HG03457 (cell line): Measurements from ENCODE around the gene GALNT12.

Experiments
- ATAC-seq: cut with Tn5 transposase; IDR thresholded peaks from one replicate; pipeline ENCODE4 v1.9.1; 2021; ENCODE audit warnings: moderate number of reproducible peaks; ENCODE audit not compliant: unreplicated experiment

GALNT12 gene

GRCh38 chr9:98801561-98801960 lies 5.9 kb upstream of the GALNT12 start:
- ATAC-seq: no peak

- ATAC-seq: no peak
Observed at GRCh38 chr9:98801969-98802371, 5.5 kb upstream of the GALNT12 start.

GRCh38 chr9:98804083-98804482 lies 3.4 kb upstream of the GALNT12 start:
- no peak for ATAC-seq

- no peak for ATAC-seq
Observed at GRCh38 chr9:98805506-98806272, 1.8 kb upstream of the GALNT12 start.

GRCh38 chr9:98806394-98807035 lies 955 bp upstream of the GALNT12 start:
- no peak for ATAC-seq

GRCh38 chr9:98807814-98808195 lies 335 bp downstream of the GALNT12 start:
- no peak for ATAC-seq

GRCh38 chr9:98808411-98808815 lies 943 bp downstream of the GALNT12 start:
- no peak for ATAC-seq

- ATAC-seq: no peak
Observed at GRCh38 chr9:98808875-98809274, 1.4 kb downstream of the GALNT12 start.

GRCh38 chr9:98809311-98810101 lies 2.0 kb downstream of the GALNT12 start:
- ATAC-seq: no peak

- ATAC-seq: no peak
Observed at GRCh38 chr9:98810102-98810842, 2.8 kb downstream of the GALNT12 start.

- ATAC-seq: no peak
Observed at GRCh38 chr9:98811051-98811650, 3.7 kb downstream of the GALNT12 start.

- no peak for ATAC-seq
Observed at GRCh38 chr9:98815391-98815951, 8.0 kb downstream of the GALNT12 start.

- ATAC-seq: no peak
Observed at GRCh38 chr9:98818764-98819163, 11.3 kb downstream of the GALNT12 start.

GRCh38 chr9:98819231-98819630 lies 11.8 kb downstream of the GALNT12 start:
- ATAC-seq: no peak

- ATAC-seq: no peak
Observed at GRCh38 chr9:98821831-98822230, 14.4 kb downstream of the GALNT12 start.

GRCh38 chr9:98822661-98823060 lies 15.2 kb downstream of the GALNT12 start:
- no peak for ATAC-seq

- ATAC-seq: no peak
Observed at GRCh38 chr9:98823666-98824334, 16.3 kb downstream of the GALNT12 start.

- no peak for ATAC-seq
Observed at GRCh38 chr9:98825414-98825813, 17.9 kb downstream of the GALNT12 start.

GRCh38 chr9:98826716-98827115 lies 19.2 kb downstream of the GALNT12 start:
- ATAC-seq: no peak

GRCh38 chr9:98829766-98830165 lies 22.3 kb downstream of the GALNT12 start:
- ATAC-seq: no peak
